K562 (cell line): ENCODE data around the gene GABRR1. TPM values are rescaled to one million over a fixed set of nuclear protein-coding genes. Genes with fewer than 3 reads are reported as not detected.

Source experiments
- ATAC-seq: fragments of 200-7000 bp; cut with Tn5 transposase; 3 replicates; pipeline ENCODE4 v1.9.1; 2020; ENCODE audit warnings: moderate library complexity
- BruUV-seq: library from RNA; stranded (reverse); fragments of 400-500 nt; replicated peaks from 2 replicates; lab custom pipeline; 2021; lab: Mats Ljungman, UMichigan
- CTCF ChIA-PET: fragments of 300-600 bp; formaldehyde crosslinking; extraction: SDS; loops from one replicate; lab custom pipeline; 2021; ENCODE audit warnings: low intra/inter-chr PET ratio; lab: Yijun Ruan, JAX
- POLR2A ChIA-PET: fragments of 300-600, 350-650 bp; sonication (Branson Sonifier 250); formaldehyde crosslinking; extraction: SDS; loops from one replicate; lab custom pipeline; 2021; ENCODE audit warnings: antibody characterized with exemption, inconsistent platforms; lab: Yijun Ruan, JAX
- DNase-seq, 4 experiments: peaks; one replicate each; pipeline versions ENCODE4 v3.0.0 to v3.0.0-alpha.2; 2011 to 2018; ENCODE audit warnings: low spot score in 3 of 4, mixed read lengths in 3 of 4; ENCODE audit errors: extremely low read depth in 1 of 4
- FAIRE-seq: peaks from 2 replicates; lab custom pipeline; 2011; peaks lifted over from hg19 to GRCh38; lab: Jason Lieb, UNC
- H2AFZ ChIP-seq: 2 replicates; pipeline ENCODE4 v1.6.0; 2011; ENCODE audit warnings: low read depth, low read length, control low read depth, inconsistent platforms
- H3K27ac ChIP-seq: fragments of 200-600 bp; 3 replicates; pipeline ENCODE4 v1.8.0; 2011; ENCODE audit warnings: low read depth, mild to moderate bottlenecking, control low read depth, inconsistent platforms, low read length, moderate library complexity, mixed read lengths; ENCODE audit errors: extremely low read depth
- H3K27me3 ChIP-seq, 2 experiments: fragments of 300-600 bp in 1 of 2; 2 replicates in 1 of 2; 3 replicates in 1 of 2; pipeline versions ENCODE4 v1.6.0 to v1.8.0; 2011; ENCODE audit warnings: inconsistent platforms in 2 of 2, low read length in 2 of 2, mild to moderate bottlenecking in 1 of 2, mixed read lengths in 1 of 2, moderate library complexity in 1 of 2; ENCODE audit not compliant: control insufficient read depth in 2 of 2, insufficient read depth in 2 of 2
- H3K36me3 ChIP-seq: fragments of 300-600 bp; 3 replicates; pipeline ENCODE4 v1.8.0; 2011; ENCODE audit warnings: mild to moderate bottlenecking, low read length, inconsistent platforms; ENCODE audit not compliant: control insufficient read depth, insufficient read depth
- H3K4me1 ChIP-seq, 2 experiments: fragments of 200-600 bp in 1 of 2; replicated peaks in 1 of 2; 2 replicates in 1 of 2; 3 replicates in 1 of 2; pipeline versions ENCODE4 v1.5.1 to v1.8.0; 2011; ENCODE audit warnings: inconsistent platforms in 2 of 2, low read length in 2 of 2, mild to moderate bottlenecking in 1 of 2, mixed read lengths in 1 of 2, moderate library complexity in 1 of 2; ENCODE audit not compliant: control insufficient read depth in 2 of 2, insufficient read depth in 2 of 2
- H3K4me2 ChIP-seq: 2 replicates; pipeline ENCODE4 v1.6.1; 2011; ENCODE audit warnings: low read length, control low read depth, inconsistent platforms, mixed read lengths; ENCODE audit not compliant: insufficient read depth
- H3K4me3 ChIP-seq: fragments of 200-600 bp; sonication (generic), shearing (Covaris generic); 2 replicates; pipeline ENCODE4 v1.5.1; 2016; ENCODE audit warnings: control low read depth, inconsistent platforms
- H3K79me2 ChIP-seq: fragments of 200-600 bp; 3 replicates; pipeline ENCODE4 v1.8.0; 2011; ENCODE audit warnings: low read length, inconsistent platforms; ENCODE audit not compliant: control insufficient read depth, insufficient read depth
- H3K9ac ChIP-seq, 2 experiments: 2 replicates each; pipeline versions ENCODE4 v1.6.0 to v1.6.1; 2011; ENCODE audit warnings: low read depth in 2 of 2, low read length in 2 of 2, control low read depth in 1 of 2, inconsistent platforms in 1 of 2, mild to moderate bottlenecking in 1 of 2, mixed read lengths in 1 of 2; ENCODE audit not compliant: insufficient read depth in 1 of 2
- H3K9me1 ChIP-seq: one replicate; pipeline ENCODE4 v1.6.0; 2011; ENCODE audit warnings: inconsistent platforms, mild to moderate bottlenecking, low read length, moderate library complexity; ENCODE audit not compliant: control insufficient read depth, insufficient read depth
- H3K9me3 ChIP-seq: replicated peaks from 2 replicates; pipeline ENCODE4 v1.5.1; 2011; ENCODE audit warnings: low read depth, low read length, inconsistent platforms; ENCODE audit not compliant: control insufficient read depth, insufficient read depth
- H4K20me1 ChIP-seq: replicated peaks from 2 replicates; pipeline ENCODE4 v1.6.1; 2011; ENCODE audit warnings: low read length, inconsistent platforms, mixed read lengths; ENCODE audit not compliant: control insufficient read depth, insufficient read depth
- AFF4 ChIP-seq: sonication (generic); formaldehyde crosslinking; IDR thresholded peaks from 2 replicates; pipeline ENCODE4 v1.8.0; 2023; ENCODE audit warnings: mild to moderate bottlenecking, missing genetic modification reagents
- E2F5 ChIP-seq: sonication (generic); formaldehyde crosslinking; IDR thresholded peaks from 2 replicates; pipeline ENCODE4 v1.8.0; 2022; ENCODE audit warnings: mild to moderate bottlenecking, missing genetic modification reagents
- ESRRB ChIP-seq: fragments of 250-450 bp; sonication (Bioruptor Pico); IDR thresholded peaks from 2 replicates; pipeline ENCODE4 v1.5.0; 2020; ENCODE audit warnings: mild to moderate bottlenecking, moderate library complexity, borderline replicate concordance
- MEF2D ChIP-seq: conservative IDR thresholded peaks from 2 replicates; pipeline ENCODE4 v1.6.1; 2016; ENCODE audit warnings: low read depth, missing genetic modification characterization, missing compliant biosample characterization
- MIER1 ChIP-seq: fragments of 450-650 bp; IDR thresholded peaks from 2 replicates; pipeline ENCODE4 v1.6.1; 2016; ENCODE audit warnings: antibody characterized with exemption, mild to moderate bottlenecking, low read depth
- NFXL1 ChIP-seq: fragments of 450-650 bp; formaldehyde crosslinking; IDR thresholded peaks from 2 replicates; pipeline ENCODE4 v1.4.0; 2021; ENCODE audit warnings: mild to moderate bottlenecking
- RBM22 ChIP-seq: fragments of 200-400 bp; formaldehyde crosslinking; IDR thresholded peaks from 2 replicates; pipeline ENCODE4 v1.6.1; 2018; ENCODE audit warnings: low read length, low read depth; ENCODE audit not compliant: poor library complexity, severe bottlenecking
- RCOR1 ChIP-seq, 2 experiments: IDR thresholded peaks; 2 replicates each; pipeline ENCODE4 v1.6.1; 2012; ENCODE audit warnings: low read depth in 2 of 2, low read length in 2 of 2, borderline replicate concordance in 1 of 2, improper control_type of control experiment in 1 of 2
- ZNF184 ChIP-seq: sonication (generic); formaldehyde crosslinking; IDR thresholded peaks from 2 replicates; pipeline ENCODE4 v1.5.0; 2020; ENCODE audit warnings: missing genetic modification reagents
- WGBS: fragments of 100-300 bp; shearing (Covaris generic); methylation state at CpG from one replicate; pipeline ENCODE4 v1.1.6; 2016; ENCODE audit warnings: low coverage, mixed read lengths; ENCODE audit not compliant: insufficient coverage; ENCODE audit errors: missing lambda C conversion rate; 5-methylcytosine and 5-hydroxymethylcytosine counted together
- in situ Hi-C: fragments of 300-500 bp; cut with MboI; formaldehyde crosslinking; loops from 4 replicates; pipeline ENCODE4 v1.15.0; 2018; ENCODE audit warnings: inconsistent platforms, mixed read lengths
- intact Hi-C: fragments of 100-400 bp; cut with micrococcal nuclease; formaldehyde crosslinking; loops from 2 replicates; pipeline ENCODE4 v1.14.2; 2022
- polyA plus RNA-seq, 8 experiments: library from polyadenylated mRNA; depleted of rRNA in 4 of 8; stranded (reverse) in 5 of 8; unstranded in 3 of 8; fragments of >200 nt; fragmentation: Nextera tagmentation in 2 of 8; fragmentation: Illumina TruSeq in 1 of 8; extraction: Ambion mirVana in 2 of 8; extraction: Trizol in 1 of 8; gene quantifications; 2 replicates each; pipeline versions ENCODE4 v1.2.1 to v1.2.3, GENCODE V29; 2011 to 2014; ENCODE audit warnings: inconsistent platforms in 1 of 8, missing spikeins in 1 of 8
- total RNA-seq, 7 experiments: library from RNA; depleted of rRNA in 6 of 7; stranded (reverse); fragments of >200 nt in 6 of 7; fragmentation: Illumina TruSeq in 2 of 7; extraction: Trizol in 2 of 7; gene quantifications; 2 replicates each; pipeline versions ENCODE4 v1.2.1 to v1.2.3, GENCODE V29; 2011 to 2021; ENCODE audit warnings: low replicate concordance in 1 of 7

Gene GABRR1
- total and polyA plus RNA-seq, 9 of the 15 experiments (the other 6 are each of a cell fraction or from before 2014, with no cell fraction given): not detected

GRCh38 chr6:89221971-89222711, 5.0 kb upstream of the GABRR1 start (continued):
- TF ChIP-seq E2F5 (CRISPR knock-in tag): no peak
- TF ChIP-seq MIER1: no peak
- no peak for TF ChIP-seq RBM22
- TF ChIP-seq MEF2D: no peak
- no peak for TF ChIP-seq NFXL1 (CRISPR knock-in tag)

- Histone ChIP-seq H3K79me2 (no peaks in the 10 kb centered on the region), H4K20me1 (no peaks in the 10 kb centered on the region), H3K4me1 (no peaks in the 10 kb centered on the region; a peak in 1 of 5 replicates), H2AFZ (no peak overlapping the region), H3K27me3 (peaks cover 13 to 26% of the 10 kb centered on the region in 2 experiments; a peak in 4 of 5 replicates), H3K9ac (no peak overlapping the region), H3K36me3 (no peaks in the 10 kb centered on the region), H3K9me1 (no peaks in the 10 kb centered on the region), H3K27ac (no peak overlapping the region), H3K9me3 (no peaks in the 10 kb centered on the region), H3K4me2 (no peak overlapping the region), H3K4me3 (no peak overlapping the region)
- no peak for ATAC-seq
- no peak for FAIRE-seq
- ChIA-PET POLR2A (no interaction called here), CTCF (no interaction called here)
- 0% methylated on average over 3 of the region's 3 CpGs for WGBS
- TF ChIP-seq ZNF184 (no peak), AFF4 (no peak), ESRRB (no peak), RCOR1 (IDR thresholded peaks at IDR 0.05; ENCODE audit: borderline replicate concordance in 1 of 2, low read depth in 2 of 2, low read length in 2 of 2) (no peak)
- DNase-seq: no peak
- intact Hi-C loops: no loop called here
- BruUV-seq: no TSS peak
- in situ Hi-C loops: no loop called here
Measured at GRCh38 chr6:89221129-89221528, 4.0 kb upstream of the GABRR1 start.
